HepG2 (cell line): ENCODE data around the gene TUBA3C. TPM values are rescaled to one million over a fixed set of nuclear protein-coding genes. Genes with fewer than 3 reads are reported as not detected.
"Not testable (repeated sequence)": the region's sequence is repeated elsewhere in the genome, so short reads cannot be mapped to it uniquely, and the experiment has no call there.

Experiments used
- ATAC-seq: fragments of 200-7000 bp; cut with Tn5 transposase; 3 replicates; pipeline ENCODE4 v1.9.1; 2020; ENCODE audit warnings: mild to moderate bottlenecking, moderate library complexity
- Bru-seq: library from RNA; stranded (reverse); fragments of 400-500 nt; gene quantifications from one replicate; lab custom pipeline; 2021; lab: Mats Ljungman, UMichigan
- BruChase-seq, 2 experiments: library from RNA; stranded (reverse); fragments of 400-500 nt; gene quantifications; one replicate each; lab custom pipeline; 2021; lab: Mats Ljungman, UMichigan
- BruUV-seq: library from RNA; stranded (reverse); fragments of 400-500 nt; replicated peaks from 2 replicates; lab custom pipeline; 2021; lab: Mats Ljungman, UMichigan
- CTCF ChIA-PET: fragments of 300-600 bp; formaldehyde crosslinking; extraction: SDS; loops from one replicate; lab custom pipeline; 2021; ENCODE audit warnings: low total read pairs, inconsistent platforms, low intra/inter-chr PET ratio; lab: Yijun Ruan, JAX
- POLR2A ChIA-PET: fragments of 350-600 bp; sonication (Branson Sonifier 250); formaldehyde crosslinking; loops from one replicate; lab custom pipeline; 2020; ENCODE audit warnings: antibody characterized with exemption, inconsistent platforms; lab: Yijun Ruan, JAX
- DNase-seq: peaks from one replicate; pipeline ENCODE4 v3.0.0-alpha.2; 2015; ENCODE audit warnings: low spot score
- FAIRE-seq: peaks from 3 replicates; lab custom pipeline; 2011; peaks lifted over from hg19 to GRCh38; lab: Jason Lieb, UNC
- H2AFZ ChIP-seq: one replicate; pipeline ENCODE4 v1.6.1; 2011; ENCODE audit warnings: low read length, inconsistent platforms
- H3K27ac ChIP-seq: fragments of 300-600 bp; 3 replicates; pipeline ENCODE4 v1.8.0; 2011; ENCODE audit warnings: mixed run types, mild to moderate bottlenecking, mixed read lengths, low read length, inconsistent platforms; ENCODE audit not compliant: insufficient read depth; ENCODE audit errors: extremely low read length
- H3K27me3 ChIP-seq, 2 experiments: fragments of 200-600 bp in 1 of 2; 2 replicates in 1 of 2; 3 replicates in 1 of 2; pipeline versions ENCODE4 v1.6.0 to v1.8.0; 2011; ENCODE audit warnings: low read length in 2 of 2, mild to moderate bottlenecking in 2 of 2, moderate library complexity in 2 of 2, inconsistent platforms in 1 of 2; ENCODE audit not compliant: insufficient read depth in 2 of 2, control insufficient read depth in 1 of 2
- H3K36me3 ChIP-seq, 2 experiments: fragments of 200-600 bp in 1 of 2; replicated peaks in 1 of 2; 2 replicates in 1 of 2; 3 replicates in 1 of 2; pipeline versions ENCODE4 v1.5.1 to v1.8.0; 2011; ENCODE audit warnings: low read length in 2 of 2, inconsistent platforms in 1 of 2; ENCODE audit not compliant: insufficient read depth in 2 of 2, control insufficient read depth in 1 of 2
- H3K4me1 ChIP-seq: 2 replicates; pipeline ENCODE4 v1.5.1; 2012; ENCODE audit warnings: low read length, inconsistent platforms; ENCODE audit not compliant: insufficient read depth
- H3K4me2 ChIP-seq: 2 replicates; pipeline ENCODE4 v1.6.0; 2011; ENCODE audit warnings: low read depth, low read length, inconsistent platforms
- H3K4me3 ChIP-seq, 3 experiments: fragments of 200-600 bp in 1 of 3; sonication (generic), shearing (Covaris generic) in 1 of 3; replicated peaks in 1 of 3; 2 replicates each; pipeline ENCODE4 v1.5.1; 2011 to 2016; ENCODE audit warnings: low read length in 3 of 3, inconsistent platforms in 2 of 3, low read depth in 2 of 3, mild to moderate bottlenecking in 2 of 3, control low read depth in 1 of 3, mixed read lengths in 1 of 3; ENCODE audit not compliant: insufficient read depth in 1 of 3
- H3K79me2 ChIP-seq: one replicate; pipeline ENCODE4 v1.6.1; 2011; ENCODE audit warnings: low read length, inconsistent platforms; ENCODE audit not compliant: insufficient read depth
- H3K9ac ChIP-seq: 2 replicates; pipeline ENCODE4 v1.6.0; 2011; ENCODE audit warnings: mild to moderate bottlenecking, low read depth, low read length, inconsistent platforms; ENCODE audit not compliant: insufficient read depth
- H3K9me3 ChIP-seq: 2 replicates; pipeline ENCODE4 v1.5.1; 2012; ENCODE audit warnings: mild to moderate bottlenecking, low read length
- H4K20me1 ChIP-seq: 2 replicates; pipeline ENCODE4 v1.6.0; 2011; ENCODE audit warnings: inconsistent platforms, mild to moderate bottlenecking, low read length, moderate library complexity; ENCODE audit not compliant: insufficient read depth
- AGO1 ChIP-seq: fragments of 200-400 bp; formaldehyde crosslinking; IDR thresholded peaks from 2 replicates; pipeline ENCODE4 v1.6.1; 2017; ENCODE audit warnings: mild to moderate bottlenecking, low read depth, low read length, moderate library complexity; ENCODE audit not compliant: poor library complexity, severe bottlenecking
- BCL6 ChIP-seq: IDR thresholded peaks from 2 replicates; pipeline ENCODE4 v1.6.1; 2016; ENCODE audit warnings: missing genetic modification reagents, missing compliant biosample characterization
- CBFB ChIP-seq: sonication (generic); formaldehyde crosslinking; IDR thresholded peaks from 2 replicates; pipeline ENCODE4 v1.4.0; 2020; ENCODE audit warnings: missing genetic modification reagents
- RFXAP ChIP-seq: sonication (generic); formaldehyde crosslinking; IDR thresholded peaks from 2 replicates; pipeline ENCODE4 v1.4.0; 2020; ENCODE audit warnings: missing genetic modification reagents, borderline replicate concordance
- TAF1 ChIP-seq: sonication (generic); formaldehyde crosslinking; IDR thresholded peaks from 2 replicates; pipeline ENCODE4 v1.4.0; 2020; ENCODE audit warnings: missing genetic modification reagents
- ZBTB8A ChIP-seq: sonication (generic); formaldehyde crosslinking; IDR thresholded peaks from 2 replicates; pipeline ENCODE4 v1.4.0; 2020; ENCODE audit warnings: mild to moderate bottlenecking, low read depth, missing genetic modification reagents, borderline replicate concordance
- ZKSCAN5 ChIP-seq: sonication (generic); formaldehyde crosslinking; IDR thresholded peaks from 2 replicates; pipeline ENCODE4 v1.5.1; 2020; ENCODE audit warnings: mild to moderate bottlenecking, missing genetic modification reagents
- ZNF124 ChIP-seq: sonication (generic); formaldehyde crosslinking; IDR thresholded peaks from 2 replicates; pipeline ENCODE4 v1.4.0; 2020; ENCODE audit warnings: missing genetic modification reagents
- ZNF460 ChIP-seq: sonication (generic); formaldehyde crosslinking; IDR thresholded peaks from 2 replicates; pipeline ENCODE4 v1.5.1; 2020; ENCODE audit warnings: missing genetic modification reagents, mild to moderate bottlenecking, borderline replicate concordance
- ZNF652 ChIP-seq: IDR thresholded peaks from 2 replicates; pipeline ENCODE4 v1.6.1; 2016; ENCODE audit warnings: low read depth, borderline replicate concordance
- ZNF883 ChIP-seq: sonication (generic); formaldehyde crosslinking; IDR thresholded peaks from 2 replicates; pipeline ENCODE4 v1.5.1; 2020; ENCODE audit warnings: mild to moderate bottlenecking, missing genetic modification reagents; ENCODE audit errors: not compliant biosample characterization
- WGBS: methylation state at CpG from one replicate; pipeline ENCODE4 v1.1.6; 2017; ENCODE audit warnings: low lambda C conversion rate; 5-methylcytosine and 5-hydroxymethylcytosine counted together
- in situ Hi-C: cut with HindIII; loops from 2 replicates; pipeline ENCODE4 v1.10.0; 2017; ENCODE audit warnings: low pct_unique_long_range_greater_than_20kb; ENCODE audit not compliant: extremely low pct_ligation_motif_present
- intact Hi-C: fragments of 100-400 bp; cut with micrococcal nuclease; formaldehyde crosslinking; loops from one replicate; pipeline ENCODE4 v1.10.0; 2022; ENCODE audit not compliant: unreplicated experiment
- long read RNA-seq, 2 experiments: library from RNA in 1 of 2; library from polyadenylated mRNA in 1 of 2; stranded (forward) in 1 of 2; unstranded in 1 of 2; transcript quantifications; one replicate each; pipeline ENCODE4 v2.0.0, GENCODE V29; 2019 to 2022
- polyA minus RNA-seq, 3 experiments: library from RNA; depleted of rRNA, polyadenylated mRNA; stranded (reverse); fragments of >200 nt; gene quantifications; 2 replicates each; pipeline ENCODE4 v1.2.3, GENCODE V29; 2011; ENCODE audit warnings: low replicate concordance in 1 of 3
- polyA plus RNA-seq, 8 experiments: library from polyadenylated mRNA; depleted of rRNA in 3 of 8; stranded (reverse) in 7 of 8; unstranded in 1 of 8; fragments of >200 nt; fragmentation: Illumina TruSeq in 4 of 8; extraction: Trizol in 4 of 8; gene quantifications; 2 replicates each; pipeline versions ENCODE4 v1.2.1 to v1.2.3, GENCODE V29; 2011 to 2016; ENCODE audit warnings: low read depth in 4 of 8, missing spikeins in 1 of 8, mixed read lengths in 1 of 8; ENCODE audit not compliant: insufficient read depth in 1 of 8
- total RNA-seq, 5 experiments: library from RNA; depleted of rRNA; stranded (reverse); fragments of >200 nt; fragmentation: Illumina TruSeq; extraction: Trizol; gene quantifications; 2 replicates each; pipeline ENCODE4 v1.2.3, GENCODE V29; 2016; ENCODE audit warnings: low read depth in 1 of 5
- TF ChIP-seq, protein P1 (sequence below): sonication (generic); formaldehyde crosslinking; IDR thresholded peaks from 2 replicates; pipeline ENCODE4 v1.8.0; 2022; ENCODE audit warnings: missing genetic modification reagents, mild to moderate bottlenecking, inconsistent platforms, borderline replicate concordance

The TUBA3C gene
- total RNA-seq (2016; rRNA removed; fragmentation: Illumina TruSeq; extraction: Trizol) (not detected in 2 replicates), polyA plus RNA-seq (2011; rRNA removed) (not detected in 2 replicates), polyA minus RNA-seq (2011; rRNA and poly(A)+ RNA removed; ENCODE audit: low replicate concordance) (not detected in 2 replicates), Bru-seq, nascent RNA (not detected), BruChase-seq, experiment 1, labeled RNA remaining after a 6-hour chase (not detected), BruChase-seq, experiment 2, labeled RNA remaining after a 2-hour chase (not detected)
- total RNA-seq (2016; cell fraction: cytosol; rRNA removed; fragmentation: Illumina TruSeq; extraction: Trizol; ENCODE audit: low read depth), result not detected in 2 replicates
- total RNA-seq (2016; cell fraction: insoluble cytoplasmic fraction; rRNA removed; fragmentation: Illumina TruSeq; extraction: Trizol), result not detected in 2 replicates
- total RNA-seq (2016; cell fraction: membrane; rRNA removed; fragmentation: Illumina TruSeq; extraction: Trizol), result not detected in 2 replicates
- total RNA-seq (2016; cell fraction: nucleus; rRNA removed; fragmentation: Illumina TruSeq; extraction: Trizol), result not detected in 2 replicates
- not detected in 2 replicates for polyA plus RNA-seq (2011; cell fraction: cytosol; rRNA removed)
- polyA plus RNA-seq (2011; cell fraction: nucleus; rRNA removed), result not detected in 2 replicates
- not detected in 2 replicates for polyA plus RNA-seq (2012)
- not detected in 2 replicates for polyA plus RNA-seq (2016; cell fraction: cytosol; fragmentation: Illumina TruSeq; extraction: Trizol; ENCODE audit: low read depth)
- polyA plus RNA-seq (2016; cell fraction: insoluble cytoplasmic fraction; fragmentation: Illumina TruSeq; extraction: Trizol; ENCODE audit: low read depth), result not detected in 2 replicates
- polyA plus RNA-seq (2016; cell fraction: membrane; fragmentation: Illumina TruSeq; extraction: Trizol; ENCODE audit: low read depth), result not detected in 2 replicates
- not detected in 2 replicates for polyA plus RNA-seq (2016; cell fraction: nucleus; fragmentation: Illumina TruSeq; extraction: Trizol; ENCODE audit: insufficient read depth, low read depth)
- not detected in 2 replicates for polyA minus RNA-seq (2011; cell fraction: cytosol; rRNA and poly(A)+ RNA removed)
- not detected in 2 replicates for polyA minus RNA-seq (2011; cell fraction: nucleus; rRNA and poly(A)+ RNA removed)
- long read RNA-seq, experiment 1, result 0 reads
- long read RNA-seq, experiment 2, result 0 reads

DNA sequence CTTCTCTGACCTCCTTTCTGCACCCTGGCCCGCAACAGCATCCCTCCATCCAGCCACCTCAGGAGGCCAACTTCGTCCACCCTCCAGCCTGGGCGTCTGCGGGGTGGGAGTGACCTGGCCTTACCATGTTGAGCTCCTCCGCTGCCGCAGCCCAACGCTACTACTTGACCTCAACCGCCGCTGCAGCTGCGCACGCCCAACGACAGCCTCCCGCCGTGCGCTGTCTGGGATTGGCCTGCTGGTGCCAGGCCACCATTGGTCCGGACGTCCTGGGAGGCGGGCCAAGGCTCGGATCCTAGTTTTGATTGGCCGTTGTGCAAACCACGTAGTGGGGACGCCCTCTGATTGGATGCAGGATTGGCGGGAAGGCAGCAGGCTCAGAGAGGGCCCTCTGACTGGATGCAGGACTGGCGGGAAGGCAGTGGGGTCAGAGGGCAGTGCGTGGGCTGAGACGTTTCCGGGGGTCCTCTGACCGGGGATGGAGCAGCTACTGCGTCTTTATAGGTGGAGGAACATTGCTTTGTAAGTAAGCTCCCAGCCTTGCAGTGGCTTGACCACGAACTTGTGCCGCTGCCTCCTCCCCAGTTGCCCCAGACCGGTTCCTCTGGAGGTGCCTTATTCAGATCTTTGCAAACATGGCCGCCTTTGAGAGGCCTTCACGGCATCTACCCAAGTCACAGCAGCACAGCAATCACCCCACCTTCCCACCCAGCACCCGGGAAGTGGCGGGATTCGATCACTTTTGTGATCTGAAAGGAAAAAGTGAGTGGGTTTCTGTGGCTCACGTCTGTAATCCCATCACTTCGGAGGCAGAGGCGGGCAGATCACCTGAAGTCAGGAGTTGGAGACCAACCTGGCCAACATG is at the start of gene TUBA3C:
Gene TUBA3C (minus strand): TSS at position 204 of the 865 bp plus-strand sequence. CDS start 77 bp downstream, at position 127.
- ATAC-seq, result no peak
- Histone ChIP-seq H3K9ac (no peak within 1 kb of the TSS), H3K79me2 (no peaks in the 10 kb centered on the region), H3K9me3 (no peaks in the 10 kb centered on the region), H4K20me1 (no peaks in the 10 kb centered on the region), H3K27me3 (no peaks in the 10 kb centered on the region), H3K4me2 (no peak within 1 kb of the TSS), H3K27ac (no peak within 1 kb of the TSS), H2AFZ (no peak within 1 kb of the TSS), H3K36me3 (no peaks in the 10 kb centered on the region), H3K4me1 (no peaks in the 10 kb centered on the region), H3K4me3 (no peak within 1 kb of the TSS)
- ChIA-PET CTCF (no interaction called here), POLR2A (no interaction called here)
- in situ Hi-C loops, result no loop called here
- intact Hi-C loops, result no loop called here
- WGBS, result 73% methylated on average over 30 of the region's 40 CpGs
- no TSS peak for BruUV-seq
- FAIRE-seq, result no peak
- no peak for DNase-seq
- TF ChIP-seq ZNF883 (CRISPR knock-in tag) (no peak), ZKSCAN5 (CRISPR knock-in tag) (no peak), BCL6 (CRISPR knock-in tag) (no peak), RFXAP (CRISPR knock-in tag) (no peak), TAF1 (CRISPR knock-in tag) (no peak), ZNF652 (CRISPR knock-in tag) (no peak), AGO1 (no peak), ZNF460 (no peak), ZBTB8A (no peak), CBFB (no peak), ZNF124 (CRISPR knock-in tag) (no peak)
- TF ChIP-seq, protein P1, sequence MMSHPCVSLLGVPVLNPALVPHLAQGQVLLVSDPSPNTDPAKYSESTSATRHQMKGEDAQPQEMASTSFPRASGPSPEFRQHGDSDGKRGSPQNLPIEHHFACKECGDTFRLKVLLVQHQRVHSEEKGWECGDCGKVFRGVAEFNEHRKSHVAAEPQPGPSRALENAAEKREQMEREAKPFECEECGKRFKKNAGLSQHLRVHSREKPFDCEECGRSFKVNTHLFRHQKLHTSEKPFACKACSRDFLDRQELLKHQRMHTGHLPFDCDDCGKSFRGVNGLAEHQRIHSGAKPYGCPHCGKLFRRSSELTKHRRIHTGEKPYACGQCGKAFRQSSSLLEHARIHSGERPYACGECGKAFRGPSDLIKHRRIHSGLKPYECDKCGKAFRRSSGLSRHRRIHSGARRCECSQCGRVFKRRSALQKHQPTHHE (CRISPR knock-in tag), result no peak

DNA sequence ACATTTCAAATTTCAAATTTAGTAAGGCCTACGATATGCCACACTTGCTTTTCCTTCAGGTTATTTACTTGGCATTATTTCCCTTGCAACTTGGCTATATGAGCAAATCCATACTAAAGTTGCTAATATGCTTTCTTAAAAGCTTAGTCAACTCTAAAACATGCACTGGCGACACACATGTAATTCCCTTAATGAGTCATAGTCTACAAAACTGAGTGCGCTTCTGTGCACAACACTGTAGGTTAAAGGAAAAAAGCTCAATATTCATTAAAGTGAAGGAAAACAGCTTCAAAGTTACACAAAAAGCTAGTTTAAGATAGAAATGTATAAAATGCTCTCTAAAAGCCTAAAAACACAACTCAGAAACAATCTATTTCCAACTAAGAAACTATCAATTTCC is 25.8 kb upstream of the TUBA3C start:
- intact Hi-C loops, result not testable (repeated sequence)

More for the DNA sequence above, 25.8 kb upstream of the TUBA3C start:
- H3K36me3 ChIP-seq, H4K20me1 ChIP-seq, DNase-seq, CTCF ChIA-PET, FAIRE-seq, H3K4me2 ChIP-seq, H3K4me3 ChIP-seq, H3K27ac ChIP-seq, H2AFZ ChIP-seq, in situ Hi-C loops, H3K9me3 ChIP-seq, H3K9ac ChIP-seq, BruUV-seq, H3K4me1 ChIP-seq, H3K79me2 ChIP-seq, ATAC-seq, POLR2A ChIA-PET, H3K27me3 ChIP-seq: not testable (repeated sequence)
- 44% methylated on average over 3 of the region's 3 CpGs for WGBS
